Neural progenitor cell (in vitro differentiated cells): ENCODE data around the gene MVD. TPM values are rescaled to one million over a fixed set of nuclear protein-coding genes. Genes with fewer than 3 reads are reported as not detected.

ENCODE experiments used
- DNase-seq: peaks from one replicate; pipeline ENCODE4 v3.0.0-alpha.2; 2016; ENCODE audit warnings: low spot score
- H2AFZ ChIP-seq: fragments of 200-600 bp; sonication (generic); replicated peaks from 2 replicates; pipeline ENCODE4 v1.6.1; 2016; ENCODE audit warnings: antibody characterized with exemption
- H3F3A ChIP-seq: fragments of 200-600 bp; sonication (generic); 2 replicates; pipeline ENCODE4 v1.6.1; 2016; ENCODE audit warnings: antibody characterized with exemption, low read depth
- H3K27ac ChIP-seq: fragments of 200-600 bp; sonication (generic); 2 replicates; pipeline ENCODE4 v1.5.1; 2016; ENCODE audit warnings: mild to moderate bottlenecking
- H3K27me3 ChIP-seq: fragments of 200-600 bp; sonication (generic); 2 replicates; pipeline ENCODE4 v1.6.1; 2016; ENCODE audit warnings: mild to moderate bottlenecking, moderate library complexity
- H3K36me3 ChIP-seq: fragments of 200-600 bp; sonication (generic); 2 replicates; pipeline ENCODE4 v1.5.1; 2016
- H3K4me1 ChIP-seq: fragments of 200-600 bp; sonication (generic); 2 replicates; pipeline ENCODE4 v1.6.1; 2016; ENCODE audit warnings: mixed run types
- H3K4me2 ChIP-seq: fragments of 200-600 bp; sonication (generic); 2 replicates; pipeline ENCODE4 v1.6.1; 2016
- H3K4me3 ChIP-seq: fragments of 200-600 bp; sonication (generic); 2 replicates; pipeline ENCODE4 v1.5.1; 2016
- H3K79me2 ChIP-seq: fragments of 200-600 bp; sonication (generic); 2 replicates; pipeline ENCODE4 v1.6.1; 2016; ENCODE audit warnings: low read depth
- H3K9ac ChIP-seq: fragments of 200-600 bp; sonication (generic); 2 replicates; pipeline ENCODE4 v1.6.1; 2016
- H3K9me3 ChIP-seq: fragments of 200-600 bp; sonication (generic); 2 replicates; pipeline ENCODE4 v1.5.1; 2016; ENCODE audit warnings: low read depth
- H4K20me1 ChIP-seq: fragments of 200-600 bp; sonication (generic); 2 replicates; pipeline ENCODE4 v1.6.1; 2016; ENCODE audit warnings: low read depth
- H3K27ac Mint-ChIP-seq: 3 replicates; pipeline ENCODE4 v1.8.0; 2021; ENCODE audit warnings: mixed read lengths
- H3K27me3 Mint-ChIP-seq: 2 replicates; pipeline ENCODE4 v1.8.0; 2022; ENCODE audit warnings: low read depth, mild to moderate bottlenecking, inconsistent platforms, moderate library complexity, mixed read lengths; ENCODE audit not compliant: insufficient read depth
- H3K36me3 Mint-ChIP-seq: 3 replicates; pipeline ENCODE4 v1.8.0; 2021; ENCODE audit warnings: mixed read lengths
- H3K4me1 Mint-ChIP-seq: 3 replicates; pipeline ENCODE4 v1.8.0; 2021; ENCODE audit warnings: mixed read lengths
- H3K4me3 Mint-ChIP-seq: 3 replicates; pipeline ENCODE4 v1.8.0; 2021; ENCODE audit warnings: mild to moderate bottlenecking, moderate library complexity, mixed read lengths
- H3K9me3 Mint-ChIP-seq: 3 replicates; pipeline ENCODE4 v1.8.0; 2020; ENCODE audit warnings: mixed read lengths
- EZH2 ChIP-seq: fragments of 200-600 bp; sonication (generic); IDR thresholded peaks from 2 replicates; pipeline ENCODE4 v1.6.1; 2017; ENCODE audit warnings: antibody characterized with exemption, mild to moderate bottlenecking, moderate library complexity
- EZH2phosphoT487 ChIP-seq: fragments of 200-600 bp; sonication (generic); IDR thresholded peaks from 2 replicates; pipeline ENCODE4 v1.6.1; 2017; ENCODE audit warnings: antibody characterized with exemption
- total RNA-seq: library from RNA; depleted of rRNA; stranded (reverse); fragments of >200 nt; gene quantifications from 2 replicates; pipeline ENCODE4 v1.2.3, GENCODE V29; 2015; ENCODE audit warnings: low replicate concordance
- TF ChIP-seq, protein P1 (sequence below): fragments of 200-600 bp; sonication (generic); IDR thresholded peaks from 2 replicates; pipeline ENCODE4 v1.5.1; 2017; ENCODE audit warnings: antibody characterized with exemption, mild to moderate bottlenecking

MVD gene
- total RNA-seq, 1 donor from 2014 or later = 12.7 TPM

- H3K36me3 Mint-ChIP-seq = peaks cover 4% of the 10 kb centered on the region
- Histone ChIP-seq H2AFZ (no peak overlapping the region), H3K4me1 (peaks cover 4% of the 10 kb centered on the region), H3K27ac (no peak overlapping the region), H3F3A (peaks cover 29% of the 10 kb centered on the region), H3K4me3 (peak overlapping the region; percentile 62), H3K27me3 (peaks cover 46% of the 10 kb centered on the region), H4K20me1 (peaks cover 30% of the 10 kb centered on the region), H3K9me3 (no peaks in the 10 kb centered on the region), H3K36me3 (no peaks in the 10 kb centered on the region), H3K9ac (no peak overlapping the region), H3K79me2 (no peaks in the 10 kb centered on the region), H3K4me2 (peak overlapping the region; percentile 95)
- peaks cover 9% of the 10 kb centered on the region for H3K27me3 Mint-ChIP-seq
- no peak overlapping the region for H3K4me3 Mint-ChIP-seq
- no peaks in the 10 kb centered on the region for H3K9me3 Mint-ChIP-seq
- TF ChIP-seq EZH2phosphoT487 = no peak
- TF ChIP-seq, protein P1, sequence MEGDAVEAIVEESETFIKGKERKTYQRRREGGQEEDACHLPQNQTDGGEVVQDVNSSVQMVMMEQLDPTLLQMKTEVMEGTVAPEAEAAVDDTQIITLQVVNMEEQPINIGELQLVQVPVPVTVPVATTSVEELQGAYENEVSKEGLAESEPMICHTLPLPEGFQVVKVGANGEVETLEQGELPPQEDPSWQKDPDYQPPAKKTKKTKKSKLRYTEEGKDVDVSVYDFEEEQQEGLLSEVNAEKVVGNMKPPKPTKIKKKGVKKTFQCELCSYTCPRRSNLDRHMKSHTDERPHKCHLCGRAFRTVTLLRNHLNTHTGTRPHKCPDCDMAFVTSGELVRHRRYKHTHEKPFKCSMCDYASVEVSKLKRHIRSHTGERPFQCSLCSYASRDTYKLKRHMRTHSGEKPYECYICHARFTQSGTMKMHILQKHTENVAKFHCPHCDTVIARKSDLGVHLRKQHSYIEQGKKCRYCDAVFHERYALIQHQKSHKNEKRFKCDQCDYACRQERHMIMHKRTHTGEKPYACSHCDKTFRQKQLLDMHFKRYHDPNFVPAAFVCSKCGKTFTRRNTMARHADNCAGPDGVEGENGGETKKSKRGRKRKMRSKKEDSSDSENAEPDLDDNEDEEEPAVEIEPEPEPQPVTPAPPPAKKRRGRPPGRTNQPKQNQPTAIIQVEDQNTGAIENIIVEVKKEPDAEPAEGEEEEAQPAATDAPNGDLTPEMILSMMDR = peak; percentile 52
- peak; percentile 69 for DNase-seq
- peaks cover 4% of the 10 kb centered on the region for H3K4me1 Mint-ChIP-seq
- no peak overlapping the region for H3K27ac Mint-ChIP-seq
Observed at GRCh38 chr16:88633684-88634140, 29.2 kb downstream of the MVD start.

GRCh38 chr16:88632587-88632930 lies 30.3 kb downstream of the MVD start:
- H2AFZ ChIP-seq = no peak overlapping the region
- DNase-seq = no peak
- H3K9me3 ChIP-seq = no peaks in the 10 kb centered on the region
- no peak overlapping the region for H3K9ac ChIP-seq
- H3K4me1 Mint-ChIP-seq = peaks cover under 1% of the 10 kb centered on the region
- peaks cover 9% of the 10 kb centered on the region for H3K27me3 Mint-ChIP-seq
- H4K20me1 ChIP-seq = peaks cover 33% of the 10 kb centered on the region
- H3K36me3 ChIP-seq = no peaks in the 10 kb centered on the region
- no peak overlapping the region for H3K4me3 Mint-ChIP-seq
- no peak overlapping the region for H3K4me2 ChIP-seq
- no peak overlapping the region for H3K27ac ChIP-seq
- no peaks in the 10 kb centered on the region for H3K9me3 Mint-ChIP-seq
- no peak for TF ChIP-seq EZH2phosphoT487
- TF ChIP-seq, protein P1 = no peak
- TF ChIP-seq EZH2 = no peak
- no peaks in the 10 kb centered on the region for H3K79me2 ChIP-seq
- no peak overlapping the region for H3K27ac Mint-ChIP-seq
- H3K27me3 ChIP-seq = peaks cover 35% of the 10 kb centered on the region
- peaks cover 32% of the 10 kb centered on the region for H3F3A ChIP-seq
- H3K4me1 ChIP-seq = peaks cover 4% of the 10 kb centered on the region
- H3K4me3 ChIP-seq = no peak overlapping the region
- H3K36me3 Mint-ChIP-seq = peaks cover 4% of the 10 kb centered on the region

- Mint-ChIP-seq H3K27ac (no peak overlapping the region), H3K4me1 (no peaks in the 10 kb centered on the region), H3K4me3 (no peak overlapping the region), H3K27me3 (peaks cover 5% of the 10 kb centered on the region), H3K9me3 (no peaks in the 10 kb centered on the region), H3K36me3 (peaks cover 4% of the 10 kb centered on the region)
- no peaks in the 10 kb centered on the region for H3K9me3 ChIP-seq
- H3K4me1 ChIP-seq = peaks cover 4% of the 10 kb centered on the region
- H3F3A ChIP-seq = peaks cover 32% of the 10 kb centered on the region
- no peak overlapping the region for H3K4me3 ChIP-seq
- H2AFZ ChIP-seq = no peak overlapping the region
- H3K9ac ChIP-seq = no peak overlapping the region
- H4K20me1 ChIP-seq = peaks cover 33% of the 10 kb centered on the region
- H3K27me3 ChIP-seq = peaks cover 31% of the 10 kb centered on the region
- no peak overlapping the region for H3K4me2 ChIP-seq
- no peak overlapping the region for H3K27ac ChIP-seq
- no peak for DNase-seq
- TF ChIP-seq, protein P1 = no peak
- no peak for TF ChIP-seq EZH2
- no peak for TF ChIP-seq EZH2phosphoT487
- H3K36me3 ChIP-seq = no peaks in the 10 kb centered on the region
- H3K79me2 ChIP-seq = no peaks in the 10 kb centered on the region
Observed at GRCh38 chr16:88631920-88632586, 30.8 kb downstream of the MVD start.
